GM12891 (cell line): ENCODE results near the gene JPH3.

Experiments
- DNase-seq: peaks from one replicate; pipeline ENCODE4 v3.0.0; 2011; ENCODE audit warnings: low spot score; ENCODE audit not compliant: insufficient read length
- FAIRE-seq: peaks from 2 replicates; lab custom pipeline; 2011; peaks lifted over from hg19 to GRCh38; lab: Jason Lieb, UNC
- PAX5 ChIP-seq: IDR thresholded peaks from 2 replicates; pipeline ENCODE4 v1.6.1; 2011; ENCODE audit warnings: low read length, moderate library complexity, mild to moderate bottlenecking; ENCODE audit not compliant: insufficient read depth, severe bottlenecking
- POLR2A ChIP-seq: IDR thresholded peaks from 2 replicates; pipeline ENCODE4 v1.6.1; 2011; ENCODE audit warnings: low read depth, low read length, control low read depth
- POLR2AphosphoS5 ChIP-seq: IDR thresholded peaks from 2 replicates; pipeline ENCODE4 v1.6.1; 2011; ENCODE audit warnings: low read depth, low read length, control low read depth
- POU2F2 ChIP-seq: IDR thresholded peaks from 2 replicates; pipeline ENCODE4 v1.6.1; 2011; ENCODE audit warnings: low read depth, mild to moderate bottlenecking, control low read depth, low read length, moderate library complexity
- SPI1 ChIP-seq: IDR thresholded peaks from 2 replicates; pipeline ENCODE4 v1.6.1; 2011; ENCODE audit warnings: low read depth, low read length, control low read depth
- TAF1 ChIP-seq: IDR thresholded peaks from 2 replicates; pipeline ENCODE4 v1.6.1; 2011; ENCODE audit warnings: low read depth, low read length, control low read depth

Gene JPH3

DNA sequence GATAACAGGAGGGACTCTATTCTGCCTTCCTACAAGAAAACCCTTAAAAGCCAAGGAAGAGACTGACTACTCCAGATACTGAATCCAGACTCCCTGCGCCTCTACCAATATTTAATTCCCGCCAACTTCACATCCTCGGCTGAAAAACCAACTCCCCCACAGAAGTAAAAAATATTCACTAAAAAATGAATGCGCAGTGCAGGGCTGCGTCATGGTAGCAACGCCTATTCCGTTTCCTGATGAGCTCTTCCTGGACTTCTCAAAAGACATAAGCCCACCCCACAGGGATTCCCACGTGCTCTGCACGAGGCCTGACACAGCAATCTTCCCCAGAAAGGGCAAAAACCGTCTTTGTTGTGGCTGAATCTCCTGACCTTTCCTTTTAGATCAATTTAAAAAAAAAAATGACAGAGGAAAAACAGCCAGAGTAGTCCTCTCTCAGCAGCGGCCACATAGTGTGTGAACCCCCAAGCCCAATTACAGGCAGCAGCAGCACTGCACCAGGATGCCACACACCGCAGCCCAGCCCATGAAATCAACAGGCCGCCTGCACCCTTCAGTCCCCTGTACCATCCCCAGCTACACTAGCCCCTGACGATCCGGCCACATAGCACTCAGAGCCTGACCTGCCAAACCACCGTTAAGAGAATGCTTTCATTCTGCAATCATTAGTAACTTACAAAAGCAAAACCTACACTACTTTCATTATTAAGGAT, 139.6 kb downstream of the JPH3 start:
- TF ChIP-seq POU2F2 = no peak
- TF ChIP-seq POLR2AphosphoS5 = no peak
- TF ChIP-seq TAF1 = no peak
- no peak for TF ChIP-seq SPI1
- no peak for TF ChIP-seq PAX5
- no peak for TF ChIP-seq POLR2A
- DNase-seq = no peak
- no peak for FAIRE-seq

DNA sequence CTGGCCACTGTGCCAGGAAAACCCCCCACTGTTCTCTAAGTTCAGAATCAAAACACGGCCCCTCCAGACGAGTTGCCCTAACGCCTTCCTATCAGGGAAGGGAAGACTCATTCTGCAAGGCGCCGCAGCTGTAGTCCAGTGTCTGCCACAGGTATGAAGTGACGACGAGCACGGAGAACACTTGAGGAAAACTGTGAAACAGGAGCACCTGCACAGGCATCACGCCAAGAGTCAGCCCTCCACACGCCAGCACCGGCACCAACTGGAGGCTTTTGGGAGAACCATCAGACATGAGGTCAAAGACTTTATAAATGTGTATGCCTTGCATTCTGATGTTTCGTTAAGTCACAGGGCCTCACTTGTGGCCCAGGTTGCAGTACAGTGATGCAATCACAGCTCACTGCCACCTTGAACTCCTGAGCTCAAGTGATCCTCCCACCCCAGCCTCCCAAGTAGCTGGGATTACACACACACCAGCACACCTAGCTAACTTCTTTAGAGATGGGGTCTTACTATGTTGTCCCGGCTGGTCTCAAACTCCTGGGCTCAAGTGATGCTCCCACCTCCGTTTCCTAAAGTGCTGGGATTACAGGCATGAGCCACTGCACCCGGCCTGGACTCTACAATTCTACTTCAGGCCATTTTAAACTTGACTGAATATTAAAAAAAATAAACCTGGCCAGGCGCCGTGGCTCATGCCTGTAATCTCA, 140.6 kb downstream of the JPH3 start:
- DNase-seq (no peak), FAIRE-seq (no peak)
- no peak for TF ChIP-seq TAF1
- no peak for TF ChIP-seq POLR2AphosphoS5
- TF ChIP-seq POLR2A = no peak
- TF ChIP-seq PAX5 = no peak
- no peak for TF ChIP-seq POU2F2
- no peak for TF ChIP-seq SPI1

DNA sequence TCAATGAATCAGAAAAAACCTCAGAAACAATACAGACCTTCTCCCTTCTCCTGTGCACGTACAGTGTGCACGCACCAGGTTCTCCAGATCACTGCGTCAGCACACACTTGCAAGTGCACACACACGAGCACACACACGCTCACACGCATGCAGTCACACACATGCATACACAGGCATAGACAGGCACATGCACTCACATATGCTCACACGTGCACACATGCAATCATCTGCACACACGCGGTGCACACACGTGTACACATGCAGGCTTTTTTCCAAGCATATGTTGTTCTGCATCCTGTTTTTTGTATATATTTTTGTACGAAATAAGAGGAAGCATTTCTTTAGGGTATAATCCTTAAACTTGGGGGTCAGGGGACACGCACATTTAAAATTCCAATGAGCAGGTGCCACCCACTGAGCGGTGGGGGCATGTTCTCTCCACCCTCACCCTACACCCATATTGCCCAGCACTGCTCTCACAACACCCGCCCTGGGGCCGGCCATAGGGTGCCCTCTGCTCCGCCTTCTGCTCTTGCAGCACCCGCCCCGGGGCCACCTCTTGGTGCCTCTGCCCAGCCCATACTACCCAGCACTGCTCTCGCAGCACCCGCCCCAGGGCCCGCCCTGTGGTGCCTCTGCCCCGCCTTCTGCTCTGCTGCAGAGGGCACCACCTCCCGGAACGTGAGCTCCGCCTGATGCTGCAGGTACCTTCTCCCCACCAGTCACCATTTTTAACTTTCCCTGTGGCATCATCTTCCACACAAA, 142.6 kb downstream of the JPH3 start:
- no peak for TF ChIP-seq PAX5
- no peak for TF ChIP-seq POLR2A
- TF ChIP-seq POU2F2 = no peak
- TF ChIP-seq SPI1 = no peak
- no peak for TF ChIP-seq TAF1
- TF ChIP-seq POLR2AphosphoS5 = no peak
- no peak for FAIRE-seq
- no peak for DNase-seq

DNA sequence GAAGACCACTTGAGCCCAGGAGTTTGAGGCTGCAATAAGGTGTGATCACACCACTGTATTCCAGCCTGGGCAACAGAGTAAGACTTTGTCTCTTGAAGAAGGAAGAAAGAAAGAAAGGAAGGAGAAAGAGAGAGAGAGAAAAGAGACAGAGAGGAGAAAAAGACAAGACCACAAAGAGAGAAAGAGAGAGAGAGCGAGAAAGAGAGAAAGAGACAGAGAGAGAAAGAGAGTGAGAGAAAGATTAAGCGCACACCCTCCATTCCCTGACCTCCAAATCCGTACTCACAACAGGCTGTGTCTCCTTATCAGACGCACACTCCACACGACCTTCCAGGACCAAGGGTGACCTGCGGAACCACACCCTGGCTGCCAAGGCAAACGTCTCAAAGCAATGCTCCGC, 143.9 kb downstream of the JPH3 start:
- DNase-seq = no peak
- no peak for FAIRE-seq
- TF ChIP-seq POU2F2 = no peak
- TF ChIP-seq POLR2AphosphoS5 = no peak
- TF ChIP-seq TAF1 = no peak
- no peak for TF ChIP-seq POLR2A
- TF ChIP-seq PAX5 = no peak
